ENCODE results near the gene CIAO2B. TPM values are rescaled to one million over a fixed set of nuclear protein-coding genes. Genes with fewer than 3 reads are reported as not detected.

Gene CIAO2B
- total RNA-seq, 1 experiment from 2014 or later: 59.7 TPM

DNA sequence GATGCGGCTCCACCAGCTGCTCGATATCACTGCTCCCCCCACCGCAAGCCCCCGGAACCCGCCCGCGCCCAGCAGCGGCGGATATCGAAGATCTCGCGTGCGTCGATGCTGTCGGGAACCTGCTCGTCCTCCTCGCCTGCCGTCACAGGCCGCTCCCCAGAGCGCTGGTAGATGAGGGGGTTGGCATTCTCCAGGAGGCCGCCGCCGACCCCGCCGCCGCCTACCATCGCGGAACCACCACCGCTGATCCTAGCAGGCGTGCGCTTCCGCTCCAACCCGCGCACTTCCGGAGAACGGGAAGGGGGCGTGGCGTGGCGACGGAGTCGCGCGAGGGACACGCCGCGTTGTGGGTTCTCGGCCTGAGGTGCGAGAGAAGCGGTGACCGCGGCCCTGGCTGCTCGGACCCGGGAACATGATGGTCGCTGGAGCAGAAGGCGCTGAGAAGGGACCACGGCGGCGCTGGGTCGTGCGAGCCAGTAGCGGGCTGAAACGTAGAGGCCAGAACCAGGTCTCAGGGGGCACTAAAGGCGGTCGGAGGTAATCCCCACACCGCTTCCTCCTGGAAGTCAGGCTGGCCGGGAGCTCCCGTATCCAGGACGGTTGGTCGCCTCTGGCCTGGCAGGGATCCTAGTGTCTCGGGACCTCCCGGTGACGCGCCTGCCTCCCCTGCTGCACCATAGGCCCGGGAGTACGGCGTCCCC, at the start of gene CIAO2B (continued):
- no peak for TF ChIP-seq MLX (CRISPR knock-in tag; IDR thresholded peaks at IDR 0.05)
- TF ChIP-seq, protein P1, sequence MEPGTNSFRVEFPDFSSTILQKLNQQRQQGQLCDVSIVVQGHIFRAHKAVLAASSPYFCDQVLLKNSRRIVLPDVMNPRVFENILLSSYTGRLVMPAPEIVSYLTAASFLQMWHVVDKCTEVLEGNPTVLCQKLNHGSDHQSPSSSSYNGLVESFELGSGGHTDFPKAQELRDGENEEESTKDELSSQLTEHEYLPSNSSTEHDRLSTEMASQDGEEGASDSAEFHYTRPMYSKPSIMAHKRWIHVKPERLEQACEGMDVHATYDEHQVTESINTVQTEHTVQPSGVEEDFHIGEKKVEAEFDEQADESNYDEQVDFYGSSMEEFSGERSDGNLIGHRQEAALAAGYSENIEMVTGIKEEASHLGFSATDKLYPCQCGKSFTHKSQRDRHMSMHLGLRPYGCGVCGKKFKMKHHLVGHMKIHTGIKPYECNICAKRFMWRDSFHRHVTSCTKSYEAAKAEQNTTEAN (CRISPR knock-in tag; IDR thresholded peaks at IDR 0.05): 0 out of 2 replicates have a peak, but pooled peaks have one; percentile 51
- 0 out of 2 replicates have a peak, but pooled peaks have one; percentile 10 for TF ChIP-seq TCF7 (CRISPR knock-in tag; IDR thresholded peaks at IDR 0.05; ENCODE audit: low read depth)
- TF ChIP-seq FOXP4 (CRISPR knock-in tag; IDR thresholded peaks at IDR 0.05): peak; percentile 58; the same call in 1 of the 2 replicates
- peak; percentile 29; the same call in 1 of the 2 replicates for TF ChIP-seq TEAD1 (CRISPR knock-in tag; IDR thresholded peaks at IDR 0.05)
- peak; percentile 89 for TF ChIP-seq FOXK1 (CRISPR knock-in tag; IDR thresholded peaks at IDR 0.05)

DNA sequence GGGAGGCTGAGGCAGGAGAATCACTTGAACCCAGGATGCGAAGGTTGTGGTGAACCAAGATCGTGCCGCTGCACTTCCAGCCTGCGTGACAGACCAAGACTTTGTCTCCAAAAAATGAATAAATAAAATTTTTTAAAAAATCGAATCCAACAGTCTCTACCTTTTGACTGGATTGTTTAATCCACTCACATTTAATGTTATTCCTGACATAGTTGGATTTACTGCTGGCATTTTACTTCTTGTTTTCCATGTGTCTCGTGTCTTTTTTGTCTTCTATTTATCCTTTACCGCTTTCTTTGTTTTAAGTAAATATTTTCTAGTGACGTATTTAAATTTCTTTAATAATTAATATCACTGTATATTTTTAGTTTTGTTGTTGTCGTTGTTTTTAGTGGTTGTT, 48.8 kb upstream of the CIAO2B start:
- Mint-ChIP-seq H3K4me3 (no peak overlapping the region), H3K4me1 (no peaks in the 10 kb centered on the region), H3K27ac (no peak overlapping the region), H3K27me3 (ENCODE audit: low read depth) (peaks cover 3% of the 10 kb centered on the region; the same call in 1 of the 2 replicates), H3K36me3 (no peaks in the 10 kb centered on the region), H3K9me3 (no peaks in the 10 kb centered on the region)
- CTCF ChIA-PET: interaction anchor here (0.6 to 1.7 kb wide), 5 partner anchors 22 to 215 kb away, joined by 3 to 6 read pairs (median 3); partner anchors contain the start of gene CES3
- TF ChIP-seq ZNF416 (CRISPR knock-in tag; IDR thresholded peaks at IDR 0.05) (no peak), TP53 (CRISPR knock-in tag; IDR thresholded peaks at IDR 0.05) (no peak), NFE2L1 (CRISPR knock-in tag; IDR thresholded peaks at IDR 0.05) (no peak), CDX4 (CRISPR knock-in tag; IDR thresholded peaks at IDR 0.05; ENCODE audit: borderline replicate concordance) (no peak), STAT6 (CRISPR knock-in tag; conservative IDR thresholded peaks at IDR 0.05; ENCODE audit: low read depth) (no peak), ZNF317 (CRISPR knock-in tag; IDR thresholded peaks at IDR 0.05; ENCODE audit: borderline replicate concordance, low read depth) (no peak), IRF2 (CRISPR knock-in tag; IDR thresholded peaks at IDR 0.05; ENCODE audit: borderline replicate concordance, low read depth) (no peak), ZNF232 (CRISPR knock-in tag; IDR thresholded peaks at IDR 0.05) (no peak), MAX (CRISPR knock-in tag; IDR thresholded peaks at IDR 0.05) (no peak), CBFB (CRISPR knock-in tag; IDR thresholded peaks at IDR 0.05; ENCODE audit: low read depth) (no peak), JAZF1 (CRISPR knock-in tag; IDR thresholded peaks at IDR 0.05) (no peak)
- TF ChIP-seq, protein P2, sequence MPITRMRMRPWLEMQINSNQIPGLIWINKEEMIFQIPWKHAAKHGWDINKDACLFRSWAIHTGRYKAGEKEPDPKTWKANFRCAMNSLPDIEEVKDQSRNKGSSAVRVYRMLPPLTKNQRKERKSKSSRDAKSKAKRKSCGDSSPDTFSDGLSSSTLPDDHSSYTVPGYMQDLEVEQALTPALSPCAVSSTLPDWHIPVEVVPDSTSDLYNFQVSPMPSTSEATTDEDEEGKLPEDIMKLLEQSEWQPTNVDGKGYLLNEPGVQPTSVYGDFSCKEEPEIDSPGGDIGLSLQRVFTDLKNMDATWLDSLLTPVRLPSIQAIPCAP (CRISPR knock-in tag; IDR thresholded peaks at IDR 0.05): no peak
- TF ChIP-seq, protein P3, sequence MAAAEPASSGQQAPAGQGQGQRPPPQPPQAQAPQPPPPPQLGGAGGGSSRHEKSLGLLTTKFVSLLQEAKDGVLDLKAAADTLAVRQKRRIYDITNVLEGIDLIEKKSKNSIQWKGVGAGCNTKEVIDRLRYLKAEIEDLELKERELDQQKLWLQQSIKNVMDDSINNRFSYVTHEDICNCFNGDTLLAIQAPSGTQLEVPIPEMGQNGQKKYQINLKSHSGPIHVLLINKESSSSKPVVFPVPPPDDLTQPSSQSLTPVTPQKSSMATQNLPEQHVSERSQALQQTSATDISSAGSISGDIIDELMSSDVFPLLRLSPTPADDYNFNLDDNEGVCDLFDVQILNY (CRISPR knock-in tag; IDR thresholded peaks at IDR 0.05): no peak
- TF ChIP-seq, protein P4, sequence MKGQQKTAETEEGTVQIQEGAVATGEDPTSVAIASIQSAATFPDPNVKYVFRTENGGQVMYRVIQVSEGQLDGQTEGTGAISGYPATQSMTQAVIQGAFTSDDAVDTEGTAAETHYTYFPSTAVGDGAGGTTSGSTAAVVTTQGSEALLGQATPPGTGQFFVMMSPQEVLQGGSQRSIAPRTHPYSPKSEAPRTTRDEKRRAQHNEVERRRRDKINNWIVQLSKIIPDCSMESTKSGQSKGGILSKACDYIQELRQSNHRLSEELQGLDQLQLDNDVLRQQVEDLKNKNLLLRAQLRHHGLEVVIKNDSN (CRISPR knock-in tag; IDR thresholded peaks at IDR 0.05): no peak
- POLR2A ChIA-PET: no interaction called here
- DNase-seq (ENCODE audit: low spot score) (no peak), ATAC-seq (no peak)
